ENCODE data around the gene MGRN1. TPM values are rescaled to one million over a fixed set of nuclear protein-coding genes. Genes with fewer than 3 reads are reported as not detected.

MGRN1 gene
- total RNA-seq, 2 donors from 2014 or later, result 56.0 to 64.5 TPM

- H3K36me3 ChIP-seq, result peaks cover 28% of the 10 kb centered on the region
Observed at GRCh38 chr16:4664538-4665418, 40.2 kb downstream of the MGRN1 start.

GRCh38 chr16:4666537-4667202 is 42.0 kb downstream of the MGRN1 start:
- Histone ChIP-seq H3K36me3 (peaks cover 31% of the 10 kb centered on the region), H3K27ac (no peak overlapping the region), H3K9me3 (no peaks in the 10 kb centered on the region), H3K27me3 (replicated peaks; ENCODE audit: insufficient read depth) (no peaks in the 10 kb centered on the region), H3K4me3 (no peak overlapping the region), H3K4me1 (ENCODE audit: control insufficient read depth in 1 of 2, low read depth in 2 of 2) (no peaks in the 10 kb centered on the region)
- no peak for DNase-seq (ENCODE audit: low spot score)
- TF ChIP-seq, protein P1, sequence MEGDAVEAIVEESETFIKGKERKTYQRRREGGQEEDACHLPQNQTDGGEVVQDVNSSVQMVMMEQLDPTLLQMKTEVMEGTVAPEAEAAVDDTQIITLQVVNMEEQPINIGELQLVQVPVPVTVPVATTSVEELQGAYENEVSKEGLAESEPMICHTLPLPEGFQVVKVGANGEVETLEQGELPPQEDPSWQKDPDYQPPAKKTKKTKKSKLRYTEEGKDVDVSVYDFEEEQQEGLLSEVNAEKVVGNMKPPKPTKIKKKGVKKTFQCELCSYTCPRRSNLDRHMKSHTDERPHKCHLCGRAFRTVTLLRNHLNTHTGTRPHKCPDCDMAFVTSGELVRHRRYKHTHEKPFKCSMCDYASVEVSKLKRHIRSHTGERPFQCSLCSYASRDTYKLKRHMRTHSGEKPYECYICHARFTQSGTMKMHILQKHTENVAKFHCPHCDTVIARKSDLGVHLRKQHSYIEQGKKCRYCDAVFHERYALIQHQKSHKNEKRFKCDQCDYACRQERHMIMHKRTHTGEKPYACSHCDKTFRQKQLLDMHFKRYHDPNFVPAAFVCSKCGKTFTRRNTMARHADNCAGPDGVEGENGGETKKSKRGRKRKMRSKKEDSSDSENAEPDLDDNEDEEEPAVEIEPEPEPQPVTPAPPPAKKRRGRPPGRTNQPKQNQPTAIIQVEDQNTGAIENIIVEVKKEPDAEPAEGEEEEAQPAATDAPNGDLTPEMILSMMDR (IDR thresholded peaks at IDR 0.05), result no peak
- ATAC-seq (ENCODE audit: insufficient number of reproducible peaks, low FRiP score, low read depth), result no peak

More at GRCh38 chr16:4664538-4665418, 40.2 kb downstream of the MGRN1 start:
- no peak for DNase-seq (ENCODE audit: low spot score)
- Histone ChIP-seq H3K4me1 (ENCODE audit: control insufficient read depth in 1 of 2, low read depth in 2 of 2) (peaks cover 0 to 7% of the 10 kb centered on the region in 2 donors), H3K9me3 (no peaks in the 10 kb centered on the region), H3K4me3 (no peak overlapping the region), H3K27me3 (replicated peaks; ENCODE audit: insufficient read depth) (no peaks in the 10 kb centered on the region), H3K27ac (no peak overlapping the region)
- TF ChIP-seq, protein P1 (IDR thresholded peaks at IDR 0.05), result no peak
- ATAC-seq (ENCODE audit: insufficient number of reproducible peaks, low FRiP score, low read depth), result no peak

DNA sequence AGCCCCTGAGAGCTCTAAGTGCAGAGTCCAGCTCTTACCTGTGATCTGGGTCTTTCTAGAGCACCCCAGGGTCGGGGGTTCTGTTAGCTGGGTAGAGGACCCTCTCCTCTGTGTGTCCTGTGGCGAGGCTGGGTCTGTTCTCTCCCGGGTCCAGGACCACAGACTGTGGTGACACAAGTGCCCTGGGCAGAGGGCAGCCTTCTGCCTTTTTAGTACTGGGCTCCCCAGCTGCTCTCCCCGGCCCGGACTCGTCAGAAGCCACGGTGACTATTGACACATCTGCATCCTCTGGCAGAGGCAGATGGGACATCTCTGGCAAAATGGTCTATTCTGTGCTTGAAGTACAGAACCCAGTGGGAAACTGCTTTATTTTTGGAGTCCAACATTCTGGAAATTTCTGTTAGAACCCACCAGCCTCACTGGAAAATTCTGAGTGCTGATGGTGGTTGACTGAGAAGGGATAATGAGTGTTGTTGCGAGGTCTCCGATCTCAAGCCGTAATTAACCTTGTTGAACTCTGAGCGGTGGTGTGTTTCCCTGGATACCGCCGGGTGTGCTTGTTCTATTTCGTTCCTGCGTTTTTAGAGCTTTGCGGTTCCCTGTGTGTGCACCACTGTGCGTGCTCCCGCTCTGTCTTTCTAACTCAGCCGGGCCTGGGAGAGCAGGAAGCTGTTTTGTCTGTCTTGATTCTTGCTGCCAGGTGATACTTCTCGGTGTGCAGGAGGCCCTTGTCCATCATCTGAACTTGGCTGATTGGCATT is 42.8 kb downstream of the MGRN1 start:
- Histone ChIP-seq H3K9me3 (no peaks in the 10 kb centered on the region), H3K27ac (no peak overlapping the region), H3K36me3 (peaks cover 32% of the 10 kb centered on the region), H3K27me3 (replicated peaks; ENCODE audit: insufficient read depth) (no peaks in the 10 kb centered on the region), H3K4me3 (no peak overlapping the region), H3K4me1 (ENCODE audit: control insufficient read depth in 1 of 2, low read depth in 2 of 2) (no peaks in the 10 kb centered on the region)
- ATAC-seq (ENCODE audit: insufficient number of reproducible peaks, low FRiP score, low read depth) (no peak), DNase-seq (ENCODE audit: low spot score) (no peak)
- TF ChIP-seq, protein P1 (IDR thresholded peaks at IDR 0.05), result no peak

- Histone ChIP-seq H3K4me1 (ENCODE audit: control insufficient read depth in 1 of 2, low read depth in 2 of 2) (no peaks in the 10 kb centered on the region), H3K9me3 (no peaks in the 10 kb centered on the region), H3K27ac (no peak overlapping the region), H3K4me3 (no peak overlapping the region), H3K27me3 (replicated peaks; ENCODE audit: insufficient read depth) (no peaks in the 10 kb centered on the region), H3K36me3 (peaks cover 35% of the 10 kb centered on the region)
- no peak for DNase-seq (ENCODE audit: low spot score)
- TF ChIP-seq, protein P1 (IDR thresholded peaks at IDR 0.05), result no peak
- ATAC-seq (ENCODE audit: insufficient number of reproducible peaks, low FRiP score, low read depth), result no peak
Observed at GRCh38 chr16:4668313-4668960, 43.8 kb downstream of the MGRN1 start.

Data from thoracic aorta (tissue), 2 donors.